Measurements from ENCODE around the gene CD69.

DNA sequence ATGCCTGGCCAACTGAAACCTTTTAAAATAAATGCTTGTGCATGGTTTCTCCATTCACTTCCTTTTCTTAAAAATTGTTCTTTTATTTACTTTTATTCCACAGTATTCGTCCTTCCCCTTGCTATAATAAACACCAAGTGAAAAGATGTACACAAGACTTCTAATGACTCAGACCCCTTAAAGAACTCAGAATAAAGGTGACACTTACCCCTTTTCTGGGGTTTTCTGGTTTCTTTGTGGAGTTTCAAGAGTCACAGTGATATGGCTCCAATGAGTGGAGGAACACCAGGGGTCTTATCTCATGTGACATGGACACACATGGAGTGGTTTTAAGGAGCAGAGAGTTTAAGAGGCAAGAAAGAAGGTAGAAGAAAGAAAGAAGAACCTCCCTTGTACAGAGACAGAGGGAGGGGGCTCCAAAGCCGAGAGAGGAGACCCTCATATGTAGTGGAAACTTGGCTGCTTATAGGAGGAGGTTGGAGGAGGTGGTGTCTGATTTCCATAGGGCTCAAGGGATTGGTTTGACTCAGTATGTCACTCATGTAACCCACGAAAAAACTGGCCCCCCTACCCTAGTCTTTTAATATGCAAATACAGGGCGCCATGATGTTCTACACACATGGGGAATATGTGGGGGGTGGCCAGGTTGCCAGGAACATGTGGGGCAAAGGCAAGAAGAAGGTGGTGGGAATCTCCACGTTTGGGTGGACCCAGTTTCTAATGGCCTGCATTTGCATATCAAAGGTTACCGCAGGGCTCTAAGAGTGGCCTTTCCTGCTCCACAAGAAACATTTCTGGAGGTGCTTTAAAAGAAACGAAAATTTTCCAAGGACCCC, 22.1 kb upstream of the CD69 start:
- TF ChIP-seq, protein P1, sequence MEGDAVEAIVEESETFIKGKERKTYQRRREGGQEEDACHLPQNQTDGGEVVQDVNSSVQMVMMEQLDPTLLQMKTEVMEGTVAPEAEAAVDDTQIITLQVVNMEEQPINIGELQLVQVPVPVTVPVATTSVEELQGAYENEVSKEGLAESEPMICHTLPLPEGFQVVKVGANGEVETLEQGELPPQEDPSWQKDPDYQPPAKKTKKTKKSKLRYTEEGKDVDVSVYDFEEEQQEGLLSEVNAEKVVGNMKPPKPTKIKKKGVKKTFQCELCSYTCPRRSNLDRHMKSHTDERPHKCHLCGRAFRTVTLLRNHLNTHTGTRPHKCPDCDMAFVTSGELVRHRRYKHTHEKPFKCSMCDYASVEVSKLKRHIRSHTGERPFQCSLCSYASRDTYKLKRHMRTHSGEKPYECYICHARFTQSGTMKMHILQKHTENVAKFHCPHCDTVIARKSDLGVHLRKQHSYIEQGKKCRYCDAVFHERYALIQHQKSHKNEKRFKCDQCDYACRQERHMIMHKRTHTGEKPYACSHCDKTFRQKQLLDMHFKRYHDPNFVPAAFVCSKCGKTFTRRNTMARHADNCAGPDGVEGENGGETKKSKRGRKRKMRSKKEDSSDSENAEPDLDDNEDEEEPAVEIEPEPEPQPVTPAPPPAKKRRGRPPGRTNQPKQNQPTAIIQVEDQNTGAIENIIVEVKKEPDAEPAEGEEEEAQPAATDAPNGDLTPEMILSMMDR (IDR thresholded peaks at IDR 0.05), result no peak
- no peak for TF ChIP-seq POLR2AphosphoS5 (IDR thresholded peaks at IDR 0.05; ENCODE audit: low read depth, low read length)
